Duodenal mucosa (tissue), 2 donors: ENCODE results near the gene BAIAP2L1.

Experiments
- H3K27ac ChIP-seq: one replicate; pipeline ENCODE4 v1.7.0; 2013; ENCODE audit warnings: low read depth, low read length
- H3K27me3 ChIP-seq, 2 donors: one replicate each; pipeline ENCODE4 v1.7.0; 2013; ENCODE audit warnings: low read length in 2 of 2, control low read depth in 1 of 2; ENCODE audit not compliant: insufficient read depth in 2 of 2, control insufficient read depth in 1 of 2
- H3K36me3 ChIP-seq, 2 donors: one replicate each; pipeline ENCODE4 v1.7.0; 2013; ENCODE audit warnings: low read length in 2 of 2, control low read depth in 1 of 2; ENCODE audit not compliant: insufficient read depth in 2 of 2, control insufficient read depth in 1 of 2
- H3K4me1 ChIP-seq, 2 donors: one replicate each; pipeline ENCODE4 v1.7.0; 2013; ENCODE audit warnings: low read length in 2 of 2, control low read depth in 1 of 2; ENCODE audit not compliant: insufficient read depth in 2 of 2, control insufficient read depth in 1 of 2
- H3K4me3 ChIP-seq, 2 donors: one replicate each; pipeline ENCODE4 v1.7.0; 2013; ENCODE audit warnings: low read length in 2 of 2, low read depth in 1 of 2
- H3K9ac ChIP-seq, 2 donors: one replicate each; pipeline ENCODE4 v1.7.0; 2013; ENCODE audit warnings: low read length in 2 of 2, low read depth in 1 of 2
- H3K9me3 ChIP-seq, 2 donors: one replicate each; pipeline ENCODE4 v1.7.0; 2013; ENCODE audit warnings: low read length in 2 of 2, control low read depth in 1 of 2; ENCODE audit not compliant: control insufficient read depth in 1 of 2

The BAIAP2L1 gene

DNA sequence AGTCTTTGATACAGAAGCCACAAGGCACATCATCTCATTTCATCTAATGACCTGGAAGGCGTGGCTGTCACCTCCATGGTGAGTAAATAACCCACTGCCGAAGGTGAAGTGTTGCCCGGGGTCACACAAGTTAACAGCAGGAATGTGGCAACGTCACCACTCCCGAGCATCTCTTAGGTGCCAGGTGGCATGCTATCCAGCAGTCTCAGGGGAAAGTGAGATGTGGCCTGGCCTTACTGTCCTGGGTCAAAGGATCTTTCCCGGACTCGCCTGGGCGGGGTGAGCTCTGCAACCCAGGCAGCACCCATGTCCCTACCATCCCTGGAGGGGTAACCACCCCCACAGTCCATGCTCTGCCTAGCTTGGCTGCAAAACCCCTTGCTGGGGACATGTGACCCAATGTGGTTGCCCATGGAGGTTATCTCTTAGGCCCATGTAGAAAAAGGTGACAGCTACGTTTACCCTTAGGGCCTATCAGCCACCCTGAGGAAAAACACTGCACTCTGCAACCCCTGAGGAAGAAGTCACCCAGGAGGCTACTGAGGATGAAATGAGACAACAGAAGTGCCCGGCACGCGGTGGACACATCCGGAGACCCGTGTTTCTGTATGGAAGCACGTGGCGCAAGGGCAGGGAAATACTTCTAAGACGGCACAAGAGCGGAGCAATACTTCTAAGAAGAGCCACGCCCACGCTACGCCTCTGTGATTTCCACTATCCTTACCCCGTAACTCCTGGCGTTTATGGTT, 52.0 kb downstream of the BAIAP2L1 start:
- H3K36me3 ChIP-seq: peaks cover 0 to 3% of the 10 kb centered on the region in 2 donors
- no peaks in the 10 kb centered on the region for H3K27me3 ChIP-seq
- H3K4me1 ChIP-seq: peaks cover 12 to 14% of the 10 kb centered on the region in 2 donors
- no peak overlapping the region for H3K9ac ChIP-seq
- no peak overlapping the region for H3K27ac ChIP-seq
- no peak overlapping the region for H3K4me3 ChIP-seq
- H3K9me3 ChIP-seq: no peaks in the 10 kb centered on the region

GRCh38 chr7:98346515-98347069, 54.3 kb downstream of the BAIAP2L1 start:
- Histone ChIP-seq H3K36me3 (peaks cover 0 to 3% of the 10 kb centered on the region in 2 donors), H3K4me1 (peaks cover 9 to 18% of the 10 kb centered on the region in 2 donors), H3K9me3 (no peaks in the 10 kb centered on the region), H3K27ac (no peak overlapping the region), H3K9ac (no peak overlapping the region), H3K27me3 (no peaks in the 10 kb centered on the region), H3K4me3 (no peak overlapping the region)

- Histone ChIP-seq H3K27me3 (no peaks in the 10 kb centered on the region), H3K27ac (no peak overlapping the region), H3K4me1 (peaks cover 4 to 10% of the 10 kb centered on the region in 2 donors), H3K4me3 (no peak overlapping the region), H3K9me3 (no peaks in the 10 kb centered on the region), H3K36me3 (peaks cover 0 to 4% of the 10 kb centered on the region in 2 donors), H3K9ac (no peak overlapping the region)
Observed at GRCh38 chr7:98341106-98341505, 59.8 kb downstream of the BAIAP2L1 start.

GRCh38 chr7:98339043-98339442, 61.8 kb downstream of the BAIAP2L1 start:
- Histone ChIP-seq H3K4me1 (peaks cover 4 to 10% of the 10 kb centered on the region in 2 donors), H3K36me3 (peaks cover 0 to 4% of the 10 kb centered on the region in 2 donors), H3K27ac (no peak overlapping the region), H3K9me3 (no peaks in the 10 kb centered on the region), H3K4me3 (no peak overlapping the region), H3K27me3 (no peaks in the 10 kb centered on the region), H3K9ac (no peak overlapping the region)

DNA sequence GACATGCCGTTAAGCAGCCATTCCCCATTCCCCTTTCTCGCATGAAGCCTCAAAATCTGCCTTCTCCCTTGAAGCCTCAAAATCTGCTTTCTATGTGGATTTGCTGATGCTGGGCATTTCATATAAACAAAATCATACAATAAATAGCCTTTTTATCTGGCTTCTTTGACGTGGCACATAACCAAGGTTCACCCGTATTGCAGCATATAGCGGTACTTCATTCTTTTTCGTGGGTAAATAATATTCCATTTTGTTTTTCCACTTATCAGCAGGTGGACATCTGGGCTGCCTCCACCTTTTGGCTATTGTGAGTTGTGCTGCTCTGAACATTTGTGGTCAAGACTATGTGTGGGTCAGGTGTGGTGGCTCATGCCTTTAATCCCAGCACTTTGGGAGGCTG, 62.4 kb downstream of the BAIAP2L1 start:
- Histone ChIP-seq H3K9me3 (no peaks in the 10 kb centered on the region), H3K27ac (no peak overlapping the region), H3K4me3 (no peak overlapping the region), H3K27me3 (no peaks in the 10 kb centered on the region), H3K36me3 (peaks cover 0 to 4% of the 10 kb centered on the region in 2 donors), H3K9ac (no peak overlapping the region), H3K4me1 (peaks cover 4 to 8% of the 10 kb centered on the region in 2 donors)

DNA sequence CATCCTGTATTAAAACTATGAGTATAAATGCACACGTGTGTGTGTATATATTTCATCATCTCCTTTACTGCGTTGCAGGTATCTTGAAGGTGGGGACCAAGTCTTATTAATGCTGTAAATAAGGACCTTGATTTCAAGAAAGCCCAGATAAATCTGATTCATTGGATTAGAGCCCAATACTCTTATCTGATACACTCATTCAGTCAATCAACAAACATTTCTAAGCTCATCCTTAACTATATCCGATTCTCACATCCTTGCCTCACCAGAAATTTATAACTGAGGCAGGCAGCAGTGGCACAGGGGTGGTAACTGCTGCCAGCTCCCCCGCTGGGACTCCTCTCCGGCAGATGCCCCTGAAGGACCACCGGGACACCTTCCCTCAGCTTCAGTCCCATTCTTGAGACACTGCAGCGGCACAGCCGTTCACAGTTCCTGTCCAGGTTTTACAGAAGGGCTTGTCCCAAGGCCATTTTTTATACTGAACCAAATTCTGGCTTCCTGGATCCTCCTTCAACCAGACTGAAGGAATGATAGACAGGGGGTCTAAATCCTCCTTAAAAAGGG, 65.4 kb downstream of the BAIAP2L1 start:
- Histone ChIP-seq H3K4me3 (no peak overlapping the region), H3K36me3 (peaks cover 0 to 4% of the 10 kb centered on the region in 2 donors), H3K27me3 (no peaks in the 10 kb centered on the region)

GRCh38 chr7:98334081-98334480, 66.8 kb downstream of the BAIAP2L1 start:
- Histone ChIP-seq H3K9ac (no peak overlapping the region), H3K27me3 (no peaks in the 10 kb centered on the region), H3K36me3 (no peaks in the 10 kb centered on the region), H3K4me1 (no peaks in the 10 kb centered on the region), H3K9me3 (no peaks in the 10 kb centered on the region), H3K4me3 (no peak overlapping the region), H3K27ac (no peak overlapping the region)

More for the DNA sequence above, 65.4 kb downstream of the BAIAP2L1 start:
- H3K9ac ChIP-seq: no peak overlapping the region
- H3K27ac ChIP-seq: no peak overlapping the region
- no peaks in the 10 kb centered on the region for H3K9me3 ChIP-seq
- H3K4me1 ChIP-seq: no peaks in the 10 kb centered on the region

- H3K27ac ChIP-seq: no peak overlapping the region
Observed at GRCh38 chr7:98330926-98331529, 69.9 kb downstream of the BAIAP2L1 start.

GRCh38 chr7:98329791-98330373, 71.0 kb downstream of the BAIAP2L1 start:
- Histone ChIP-seq H3K27ac (no peak overlapping the region), H3K27me3 (no peaks in the 10 kb centered on the region), H3K4me3 (no peak overlapping the region), H3K4me1 (no peaks in the 10 kb centered on the region), H3K9me3 (no peaks in the 10 kb centered on the region), H3K36me3 (no peaks in the 10 kb centered on the region), H3K9ac (no peak overlapping the region)

More at GRCh38 chr7:98330926-98331529, 69.9 kb downstream of the BAIAP2L1 start:
- Histone ChIP-seq H3K27me3 (no peaks in the 10 kb centered on the region), H3K9me3 (no peaks in the 10 kb centered on the region), H3K36me3 (no peaks in the 10 kb centered on the region), H3K4me3 (no peak overlapping the region), H3K9ac (no peak overlapping the region), H3K4me1 (no peaks in the 10 kb centered on the region)
